Neural cell (in vitro differentiated cells): ENCODE data around the gene MBTD1. TPM values are rescaled to one million over a fixed set of nuclear protein-coding genes. Genes with fewer than 3 reads are reported as not detected.

ENCODE experiments used
- H2AFZ ChIP-seq: fragments of 200-600, 300-800 bp; sonication (generic), shearing (Covaris generic); 2 replicates; pipeline ENCODE4 v1.6.0; 2014; ENCODE audit warnings: low read depth, mild to moderate bottlenecking, antibody characterized with exemption, low read length, moderate library complexity
- H3F3A ChIP-seq: fragments of 200-600 bp; shearing (Covaris generic); 2 replicates; pipeline ENCODE4 v1.6.1; 2016; ENCODE audit warnings: mild to moderate bottlenecking, moderate library complexity, mixed read lengths, antibody characterized with exemption, low read length; ENCODE audit not compliant: insufficient read depth, poor library complexity, severe bottlenecking
- H3K27ac ChIP-seq: fragments of 200-600, 300-800 bp; sonication (generic), shearing (Covaris generic); 2 replicates; pipeline ENCODE4 v1.5.1; 2014; ENCODE audit warnings: mild to moderate bottlenecking, low read length, moderate library complexity
- H3K27me3 ChIP-seq: fragments of 300-800, 200-600 bp; sonication (generic), shearing (Covaris generic); 2 replicates; pipeline ENCODE4 v1.6.0; 2014; ENCODE audit warnings: mild to moderate bottlenecking, low read depth, low read length, moderate library complexity; ENCODE audit not compliant: insufficient read depth
- H3K36me3 ChIP-seq: fragments of 300-800, 200-600 bp; sonication (generic), shearing (Covaris generic); 2 replicates; pipeline ENCODE4 v1.5.1; 2014; ENCODE audit warnings: mild to moderate bottlenecking, antibody characterized with exemption, low read length, moderate library complexity; ENCODE audit not compliant: insufficient read depth
- H3K4me2 ChIP-seq: fragments of 300-800, 200-600 bp; sonication (generic), shearing (Covaris generic); 2 replicates; pipeline ENCODE4 v1.6.0; 2014; ENCODE audit warnings: mild to moderate bottlenecking, low read length
- H3K4me3 ChIP-seq: fragments of 300-800, 200-600 bp; sonication (generic), shearing (Covaris generic); 2 replicates; pipeline ENCODE4 v1.5.1; 2014; ENCODE audit warnings: mild to moderate bottlenecking, low read length, moderate library complexity
- H3K79me2 ChIP-seq: fragments of 200-600 bp; shearing (Covaris generic); replicated peaks from 2 replicates; pipeline ENCODE4 v1.6.0; 2014; ENCODE audit warnings: mild to moderate bottlenecking, low read length, moderate library complexity; ENCODE audit not compliant: insufficient read depth
- H3K9ac ChIP-seq: fragments of 300-800, 200-600 bp; sonication (generic), shearing (Covaris generic); 2 replicates; pipeline ENCODE4 v1.6.1; 2016; ENCODE audit warnings: mild to moderate bottlenecking, low read length, mixed read lengths
- H3K9me2 ChIP-seq: fragments of 200-600 bp; shearing (Covaris generic); 2 replicates; pipeline ENCODE4 v1.6.1; 2016; ENCODE audit warnings: mild to moderate bottlenecking, low read length, mixed read lengths; ENCODE audit not compliant: insufficient read depth
- H3K9me3 ChIP-seq: fragments of 200-600, 300-800 bp; sonication (generic), shearing (Covaris generic); 2 replicates; pipeline ENCODE4 v1.6.1; 2016; ENCODE audit warnings: mild to moderate bottlenecking, mixed run types, low read length, moderate library complexity, mixed read lengths
- H4K20me1 ChIP-seq: fragments of 200-600 bp; shearing (Covaris generic); 2 replicates; pipeline ENCODE4 v1.6.1; 2016; ENCODE audit warnings: mild to moderate bottlenecking, mixed run types; ENCODE audit not compliant: insufficient read depth
- CTCF ChIP-seq: fragments of 450-650 bp; IDR thresholded peaks from 2 replicates; pipeline ENCODE4 v1.5.1; 2014; ENCODE audit warnings: antibody characterized with exemption, mild to moderate bottlenecking, moderate library complexity; ENCODE audit not compliant: poor library complexity, severe bottlenecking
- EP300 ChIP-seq: fragments of 450-650 bp; conservative IDR thresholded peaks from 2 replicates; pipeline ENCODE4 v1.6.1; 2014; ENCODE audit warnings: antibody characterized with exemption, mild to moderate bottlenecking, moderate library complexity; ENCODE audit not compliant: poor library complexity, severe bottlenecking
- EZH2 ChIP-seq: fragments of 200-600, 300-800 bp; shearing (Covaris generic), sonication (generic); IDR thresholded peaks from 2 replicates; pipeline ENCODE4 v1.6.1; 2014; ENCODE audit warnings: antibody characterized with exemption, low read length, borderline replicate concordance, mild to moderate bottlenecking; ENCODE audit not compliant: insufficient read depth, poor library complexity, severe bottlenecking
- MXI1 ChIP-seq: fragments of 450-650 bp; conservative IDR thresholded peaks from 2 replicates; pipeline ENCODE4 v1.6.1; 2014; ENCODE audit warnings: antibody characterized with exemption, mild to moderate bottlenecking; ENCODE audit not compliant: poor library complexity, severe bottlenecking
- POLR2AphosphoS5 ChIP-seq: IDR thresholded peaks from 2 replicates; pipeline ENCODE4 v1.6.1; 2012
- RAD21 ChIP-seq: fragments of 450-650 bp; conservative IDR thresholded peaks from 2 replicates; pipeline ENCODE4 v1.6.1; 2014; ENCODE audit warnings: antibody characterized with exemption, mild to moderate bottlenecking, moderate library complexity
- REST ChIP-seq: IDR thresholded peaks from 2 replicates; pipeline ENCODE4 v1.6.1; 2012; ENCODE audit warnings: borderline replicate concordance
- SMC3 ChIP-seq: fragments of 450-650 bp; conservative IDR thresholded peaks from 2 replicates; pipeline ENCODE4 v1.6.1; 2014; ENCODE audit warnings: antibody characterized with exemption, mild to moderate bottlenecking, moderate library complexity; ENCODE audit not compliant: poor library complexity
- TAF1 ChIP-seq: IDR thresholded peaks from 2 replicates; pipeline ENCODE4 v1.6.1; 2012; ENCODE audit warnings: low read depth
- polyA plus RNA-seq: library from polyadenylated mRNA; depleted of rRNA; stranded (reverse); fragments of >200 nt; gene quantifications from 2 replicates; pipeline ENCODE4 v1.2.3, GENCODE V29; 2014

MBTD1 gene
- polyA plus RNA-seq, 1 donor from 2014 or later = 70.0 TPM

DNA sequence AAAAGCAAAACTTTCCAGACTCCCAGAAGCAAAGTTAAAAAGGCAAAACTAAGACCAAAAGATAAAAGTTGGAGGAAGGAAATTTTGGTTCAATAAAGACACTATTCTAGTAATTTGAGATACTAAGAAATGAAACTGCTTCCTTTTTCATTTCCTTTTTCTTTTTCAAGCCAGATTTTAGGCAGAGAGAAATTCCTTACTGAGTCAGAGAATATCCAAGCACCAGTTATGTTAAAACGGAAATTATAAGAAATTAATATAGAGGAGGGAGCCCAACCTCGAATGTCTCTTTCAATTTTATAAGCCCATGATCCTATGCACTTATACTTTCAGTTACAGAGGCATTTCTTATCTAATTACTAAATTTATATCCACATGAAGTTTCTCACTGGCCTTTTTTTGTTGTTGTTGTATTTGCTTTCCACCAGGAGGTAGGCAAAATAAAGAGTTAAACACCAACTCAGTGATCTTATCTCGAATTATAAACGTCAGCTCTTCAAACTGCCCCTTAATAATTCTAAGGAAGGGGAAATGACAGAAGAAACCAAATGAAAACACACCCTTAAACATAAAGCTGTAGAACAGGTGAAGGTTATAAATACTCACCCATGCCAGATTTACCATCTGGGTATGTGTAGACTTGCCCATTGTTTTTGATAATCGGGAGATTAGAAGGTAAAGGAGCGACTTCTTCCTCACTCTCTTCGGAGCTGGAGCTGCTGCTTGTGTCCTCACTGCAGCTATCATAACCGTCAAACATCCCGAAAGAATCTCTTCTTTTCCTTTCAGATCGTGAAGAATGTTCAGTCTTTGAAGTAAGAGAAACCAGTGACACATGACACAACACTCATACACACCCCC lies 35.2 kb downstream of the MBTD1 start:
- Histone ChIP-seq H3F3A (no peaks in the 10 kb centered on the region), H3K4me2 (no peak overlapping the region)

GRCh38 chr17:51221322-51221721 lies 38.5 kb downstream of the MBTD1 start:
- peaks cover 17% of the 10 kb centered on the region for H3K36me3 ChIP-seq
- H3K4me2 ChIP-seq = no peak overlapping the region
- TF ChIP-seq POLR2AphosphoS5 = no peak
- no peak for TF ChIP-seq EZH2
- no peak for TF ChIP-seq TAF1
- no peak for TF ChIP-seq EP300
- TF ChIP-seq SMC3 = no peak
- H3K27ac ChIP-seq = no peak overlapping the region
- H3K9me2 ChIP-seq = no peaks in the 10 kb centered on the region
- no peak overlapping the region for H2AFZ ChIP-seq
- H3K4me3 ChIP-seq = no peak overlapping the region
- no peaks in the 10 kb centered on the region for H3K27me3 ChIP-seq
- no peaks in the 10 kb centered on the region for H4K20me1 ChIP-seq
- H3K79me2 ChIP-seq = no peaks in the 10 kb centered on the region
- no peaks in the 10 kb centered on the region for H3F3A ChIP-seq
- no peak overlapping the region for H3K9ac ChIP-seq
- H3K9me3 ChIP-seq = no peaks in the 10 kb centered on the region

More for the DNA sequence above, 35.2 kb downstream of the MBTD1 start:
- no peak overlapping the region for H3K27ac ChIP-seq
- H3K36me3 ChIP-seq = peaks cover 1% of the 10 kb centered on the region
- peaks cover 9% of the 10 kb centered on the region for H3K79me2 ChIP-seq
- no peak overlapping the region for H3K9ac ChIP-seq
- TF ChIP-seq REST (no peak), SMC3 (no peak), RAD21 (no peak), EP300 (no peak), CTCF (no peak), MXI1 (no peak), EZH2 (no peak)
- H3K9me3 ChIP-seq = no peaks in the 10 kb centered on the region
- H3K9me2 ChIP-seq = no peaks in the 10 kb centered on the region
- H3K27me3 ChIP-seq = no peaks in the 10 kb centered on the region
- no peak overlapping the region for H2AFZ ChIP-seq
- H3K4me3 ChIP-seq = no peak overlapping the region
- H4K20me1 ChIP-seq = no peaks in the 10 kb centered on the region
